SK-N-SH (cell line): ENCODE data around the gene PAEP. TPM values are rescaled to one million over a fixed set of nuclear protein-coding genes. Genes with fewer than 3 reads are reported as not detected.

Experiments used
- CTCF ChIA-PET: fragments of 300-600, 350-600 bp; formaldehyde crosslinking; extraction: SDS; loops from one replicate; lab custom pipeline; 2021; lab: Yijun Ruan, JAX
- POLR2A ChIA-PET: fragments of 350-600 bp; sonication (Branson Sonifier 250); formaldehyde crosslinking; extraction: SDS; loops from one replicate; lab custom pipeline; 2020; ENCODE audit warnings: antibody characterized with exemption, inconsistent platforms; lab: Yijun Ruan, JAX
- DNase-seq: peaks from one replicate; pipeline ENCODE4 v3.0.0; 2012
- H2AFZ ChIP-seq: fragments of 200-600 bp; sonication (generic); 2 replicates; pipeline ENCODE4 v1.8.1; 2016; ENCODE audit warnings: antibody characterized with exemption, mild to moderate bottlenecking, low read depth
- H3F3A ChIP-seq: fragments of 200-600 bp; sonication (generic); replicated peaks from 2 replicates; pipeline ENCODE3; 2016; ENCODE audit warnings: antibody characterized with exemption, mild to moderate bottlenecking; ENCODE audit not compliant: insufficient read depth
- H3K27ac ChIP-seq, 2 experiments: fragments of 200-500 bp in 1 of 2; fragments of 200-600 bp in 1 of 2; sonication (Bioruptor generic) in 1 of 2; sonication (generic), shearing (Covaris generic) in 1 of 2; 2 replicates each; pipeline versions ENCODE4 v1.5.1 to v1.6.1; 2014 to 2016; ENCODE audit warnings: low read depth in 2 of 2, inconsistent platforms in 1 of 2, low read length in 1 of 2, mild to moderate bottlenecking in 1 of 2, mixed read lengths in 1 of 2
- H3K27me3 ChIP-seq: fragments of 200-600 bp; sonication (generic), shearing (Covaris generic); 2 replicates; pipeline ENCODE4 v1.6.1; 2016; ENCODE audit warnings: mixed run types; ENCODE audit not compliant: insufficient read depth
- H3K36me3 ChIP-seq, 2 experiments: fragments of 200-500 bp in 1 of 2; fragments of 200-600 bp in 1 of 2; sonication (Bioruptor generic) in 1 of 2; sonication (generic) in 1 of 2; replicated peaks in 1 of 2; 2 replicates each; pipeline versions ENCODE3 to v1.5.1; 2014 to 2016; ENCODE audit warnings: low read length in 1 of 2, mild to moderate bottlenecking in 1 of 2; ENCODE audit not compliant: insufficient read depth in 2 of 2, control insufficient read depth in 1 of 2
- H3K4me1 ChIP-seq, 2 experiments: fragments of 200-500 bp in 1 of 2; fragments of 200-600 bp in 1 of 2; sonication (Bioruptor generic) in 1 of 2; sonication (generic), shearing (Covaris generic) in 1 of 2; 2 replicates each; pipeline versions ENCODE4 v1.5.1 to v1.6.1; 2014 to 2016; ENCODE audit warnings: low read depth in 1 of 2, low read length in 1 of 2, mixed run types in 1 of 2; ENCODE audit not compliant: insufficient read depth in 2 of 2, control insufficient read depth in 1 of 2
- H3K4me2 ChIP-seq: fragments of 200-600 bp; sonication (generic), shearing (Covaris generic); 2 replicates; pipeline ENCODE4 v1.6.1; 2017; ENCODE audit warnings: mixed run types
- H3K4me3 ChIP-seq, 2 experiments: fragments of 200-500 bp in 1 of 2; fragments of 200-600 bp in 1 of 2; sonication (Bioruptor generic) in 1 of 2; sonication (generic), shearing (Covaris generic) in 1 of 2; 2 replicates each; pipeline versions ENCODE4 v1.5.1 to v1.8.1; 2014 to 2016; ENCODE audit warnings: low read depth in 2 of 2, inconsistent platforms in 1 of 2, low read length in 1 of 2, mild to moderate bottlenecking in 1 of 2, mixed read lengths in 1 of 2, moderate library complexity in 1 of 2
- H3K79me2 ChIP-seq: fragments of 200-600 bp; sonication (generic); 2 replicates; pipeline ENCODE4 v1.8.1; 2017; ENCODE audit warnings: mild to moderate bottlenecking; ENCODE audit not compliant: insufficient read depth
- H3K9ac ChIP-seq: fragments of 200-600 bp; sonication (generic); 2 replicates; pipeline ENCODE4 v1.6.1; 2017; ENCODE audit warnings: mixed run types
- H3K9me2 ChIP-seq: fragments of 200-600 bp; sonication (generic); 2 replicates; pipeline ENCODE4 v1.6.1; 2017; ENCODE audit warnings: mixed run types
- H3K9me3 ChIP-seq: fragments of 200-600 bp; sonication (generic); 2 replicates; pipeline ENCODE4 v1.6.1; 2017; ENCODE audit warnings: mixed run types, mild to moderate bottlenecking, moderate library complexity
- H4K20me1 ChIP-seq: fragments of 200-600 bp; sonication (generic); 2 replicates; pipeline ENCODE4 v1.6.1; 2017; ENCODE audit warnings: mild to moderate bottlenecking, mixed run types; ENCODE audit not compliant: insufficient read depth
- EP300 ChIP-seq, 2 experiments: IDR thresholded peaks; 2 replicates each; pipeline versions ENCODE4 v1.4.0 to v1.6.1; 2012; ENCODE audit warnings: borderline replicate concordance in 1 of 2, low read depth in 1 of 2, low read length in 1 of 2
- FOSL2 ChIP-seq: IDR thresholded peaks from 2 replicates; pipeline ENCODE4 v1.4.0; 2012; ENCODE audit warnings: low read depth, mild to moderate bottlenecking, moderate library complexity, borderline replicate concordance
- FOXJ3 ChIP-seq: sonication (generic); formaldehyde crosslinking; IDR thresholded peaks from 2 replicates; pipeline ENCODE4 v1.5.1; 2020; ENCODE audit warnings: mild to moderate bottlenecking, missing genetic modification reagents
- GABPA ChIP-seq: IDR thresholded peaks from 2 replicates; pipeline ENCODE4 v1.4.0; 2012; ENCODE audit warnings: low read depth, mild to moderate bottlenecking
- GATA2 ChIP-seq: sonication (generic); formaldehyde crosslinking; IDR thresholded peaks from 2 replicates; pipeline ENCODE4 v1.5.0; 2020; ENCODE audit warnings: mild to moderate bottlenecking, missing genetic modification reagents
- JUND ChIP-seq: IDR thresholded peaks from 2 replicates; pipeline ENCODE4 v1.4.0; 2012
- NRF1 ChIP-seq: IDR thresholded peaks from 2 replicates; pipeline ENCODE4 v1.6.1; 2012; ENCODE audit warnings: low read depth, mild to moderate bottlenecking, low read length
- RAD21 ChIP-seq: IDR thresholded peaks from 2 replicates; pipeline ENCODE4 v1.6.1; 2012; ENCODE audit warnings: mild to moderate bottlenecking, low read length
- RCOR1 ChIP-seq: fragments of 150-350 bp; IDR thresholded peaks from 2 replicates; pipeline ENCODE4 v1.6.1; 2017; ENCODE audit warnings: antibody characterized with exemption, low read length
- SIN3A ChIP-seq: IDR thresholded peaks from 2 replicates; pipeline ENCODE4 v1.6.1; 2012; ENCODE audit warnings: low read depth, mild to moderate bottlenecking, low read length, moderate library complexity, borderline replicate concordance
- TAF1 ChIP-seq: IDR thresholded peaks from 2 replicates; pipeline ENCODE4 v1.6.1; 2012; ENCODE audit warnings: low read depth, mild to moderate bottlenecking, low read length, moderate library complexity, borderline replicate concordance
- TEAD4 ChIP-seq: IDR thresholded peaks from 2 replicates; pipeline ENCODE4 v1.4.0; 2012; ENCODE audit warnings: mild to moderate bottlenecking, borderline replicate concordance; ENCODE audit not compliant: insufficient read depth
- YY1 ChIP-seq: IDR thresholded peaks from 2 replicates; pipeline ENCODE4 v1.4.0; 2012; ENCODE audit warnings: low read depth, mild to moderate bottlenecking
- WGBS: methylation state at CpG from one replicate; pipeline ENCODE4 v1.1.6; 2017; ENCODE audit warnings: low lambda C conversion rate; 5-methylcytosine and 5-hydroxymethylcytosine counted together
- polyA plus RNA-seq, 3 experiments: library from polyadenylated mRNA; depleted of rRNA; stranded (reverse); fragments of >200 nt; gene quantifications; 2 replicates each; pipeline ENCODE4 v1.2.3, GENCODE V29; 2012
- TF ChIP-seq, protein P1 (sequence below): fragments of 200-600 bp; sonication (generic); IDR thresholded peaks from 2 replicates; pipeline ENCODE4 v1.6.1; 2017; ENCODE audit warnings: antibody characterized with exemption, mild to moderate bottlenecking, moderate library complexity
- TF ChIP-seq, protein P2 (sequence below): IDR thresholded peaks from 2 replicates; pipeline ENCODE4 v1.4.0; 2012; ENCODE audit warnings: low read depth, borderline replicate concordance
- TF ChIP-seq, protein P3 (sequence below): IDR thresholded peaks from 2 replicates; pipeline ENCODE4; 2012
- TF ChIP-seq, protein P4 (sequence below): IDR thresholded peaks from 2 replicates; pipeline ENCODE4 v1.4.0; 2012; ENCODE audit warnings: low read depth, borderline replicate concordance
- TF ChIP-seq, protein P5 (sequence below): IDR thresholded peaks from 2 replicates; pipeline ENCODE4 v1.4.0; 2012; ENCODE audit warnings: low read depth
- TF ChIP-seq, protein P6 (sequence below): fragments of 150-350 bp; IDR thresholded peaks from 2 replicates; pipeline ENCODE4 v1.6.1; 2016; ENCODE audit warnings: mild to moderate bottlenecking, low read depth, low read length
- TF ChIP-seq, protein P7 (sequence below): IDR thresholded peaks from 2 replicates; pipeline ENCODE4 v1.6.1; 2012; ENCODE audit warnings: mild to moderate bottlenecking, low read depth, low read length, moderate library complexity

PAEP gene
- polyA plus RNA-seq, 1 of the 3 experiments (the other 2 are of a cell fraction), result 0.08 TPM

DNA sequence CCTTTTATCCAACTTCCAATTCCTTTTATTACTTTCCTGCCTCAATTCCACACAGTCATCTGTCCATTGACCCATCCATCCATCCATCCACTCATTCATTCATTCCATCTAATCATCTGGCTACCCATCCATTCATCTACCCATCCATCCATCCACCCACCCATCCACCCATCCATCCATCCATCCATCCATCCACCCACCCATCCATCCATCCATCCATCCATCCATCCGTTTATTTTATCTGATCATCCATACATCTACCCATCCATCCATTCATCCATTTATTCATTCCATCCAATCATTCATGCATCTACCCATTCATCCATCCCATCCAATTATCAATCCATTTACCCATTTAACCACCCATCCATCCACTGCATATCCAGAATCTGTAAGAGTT lies 11.6 kb downstream of the PAEP start:
- CTCF ChIA-PET, result interaction anchor here (1.2 kb wide), 1 partner anchor 129 kb away, joined by 3 read pairs; the partner anchor contains the start of gene KCNT1
- no peak for DNase-seq
- no peak overlapping the region for H3K4me3 ChIP-seq
- WGBS, result 0% methylated on average over 1 of the region's 1 CpG
- no peaks in the 10 kb centered on the region for H3K79me2 ChIP-seq
- H4K20me1 ChIP-seq, result no peaks in the 10 kb centered on the region
- H3K9me3 ChIP-seq, result no peaks in the 10 kb centered on the region
- no peaks in the 10 kb centered on the region for H3K9me2 ChIP-seq
- POLR2A ChIA-PET, result no interaction called here
- no peak overlapping the region for H2AFZ ChIP-seq
- TF ChIP-seq, protein P1, sequence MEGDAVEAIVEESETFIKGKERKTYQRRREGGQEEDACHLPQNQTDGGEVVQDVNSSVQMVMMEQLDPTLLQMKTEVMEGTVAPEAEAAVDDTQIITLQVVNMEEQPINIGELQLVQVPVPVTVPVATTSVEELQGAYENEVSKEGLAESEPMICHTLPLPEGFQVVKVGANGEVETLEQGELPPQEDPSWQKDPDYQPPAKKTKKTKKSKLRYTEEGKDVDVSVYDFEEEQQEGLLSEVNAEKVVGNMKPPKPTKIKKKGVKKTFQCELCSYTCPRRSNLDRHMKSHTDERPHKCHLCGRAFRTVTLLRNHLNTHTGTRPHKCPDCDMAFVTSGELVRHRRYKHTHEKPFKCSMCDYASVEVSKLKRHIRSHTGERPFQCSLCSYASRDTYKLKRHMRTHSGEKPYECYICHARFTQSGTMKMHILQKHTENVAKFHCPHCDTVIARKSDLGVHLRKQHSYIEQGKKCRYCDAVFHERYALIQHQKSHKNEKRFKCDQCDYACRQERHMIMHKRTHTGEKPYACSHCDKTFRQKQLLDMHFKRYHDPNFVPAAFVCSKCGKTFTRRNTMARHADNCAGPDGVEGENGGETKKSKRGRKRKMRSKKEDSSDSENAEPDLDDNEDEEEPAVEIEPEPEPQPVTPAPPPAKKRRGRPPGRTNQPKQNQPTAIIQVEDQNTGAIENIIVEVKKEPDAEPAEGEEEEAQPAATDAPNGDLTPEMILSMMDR, result no peak
- TF ChIP-seq RCOR1 (no peak), GABPA (no peak), EP300 (IDR thresholded peaks at IDR 0.05; ENCODE audit: borderline replicate concordance in 1 of 2, low read depth in 1 of 2, low read length in 1 of 2) (no peak), SIN3A (no peak), NRF1 (no peak), GATA2 (CRISPR knock-in tag) (no peak), FOXJ3 (CRISPR knock-in tag) (no peak), TEAD4 (no peak), JUND (no peak), TAF1 (no peak), YY1 (no peak), FOSL2 (no peak), RAD21 (no peak)
- TF ChIP-seq, protein P2, sequence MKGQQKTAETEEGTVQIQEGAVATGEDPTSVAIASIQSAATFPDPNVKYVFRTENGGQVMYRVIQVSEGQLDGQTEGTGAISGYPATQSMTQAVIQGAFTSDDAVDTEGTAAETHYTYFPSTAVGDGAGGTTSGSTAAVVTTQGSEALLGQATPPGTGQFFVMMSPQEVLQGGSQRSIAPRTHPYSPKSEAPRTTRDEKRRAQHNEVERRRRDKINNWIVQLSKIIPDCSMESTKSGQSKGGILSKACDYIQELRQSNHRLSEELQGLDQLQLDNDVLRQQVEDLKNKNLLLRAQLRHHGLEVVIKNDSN, result no peak
- TF ChIP-seq, protein P3, sequence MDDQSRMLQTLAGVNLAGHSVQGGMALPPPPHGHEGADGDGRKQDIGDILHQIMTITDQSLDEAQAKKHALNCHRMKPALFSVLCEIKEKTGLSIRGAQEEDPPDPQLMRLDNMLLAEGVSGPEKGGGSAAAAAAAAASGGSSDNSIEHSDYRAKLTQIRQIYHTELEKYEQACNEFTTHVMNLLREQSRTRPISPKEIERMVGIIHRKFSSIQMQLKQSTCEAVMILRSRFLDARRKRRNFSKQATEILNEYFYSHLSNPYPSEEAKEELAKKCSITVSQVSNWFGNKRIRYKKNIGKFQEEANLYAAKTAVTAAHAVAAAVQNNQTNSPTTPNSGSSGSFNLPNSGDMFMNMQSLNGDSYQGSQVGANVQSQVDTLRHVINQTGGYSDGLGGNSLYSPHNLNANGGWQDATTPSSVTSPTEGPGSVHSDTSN, result no peak
- TF ChIP-seq, protein P4, sequence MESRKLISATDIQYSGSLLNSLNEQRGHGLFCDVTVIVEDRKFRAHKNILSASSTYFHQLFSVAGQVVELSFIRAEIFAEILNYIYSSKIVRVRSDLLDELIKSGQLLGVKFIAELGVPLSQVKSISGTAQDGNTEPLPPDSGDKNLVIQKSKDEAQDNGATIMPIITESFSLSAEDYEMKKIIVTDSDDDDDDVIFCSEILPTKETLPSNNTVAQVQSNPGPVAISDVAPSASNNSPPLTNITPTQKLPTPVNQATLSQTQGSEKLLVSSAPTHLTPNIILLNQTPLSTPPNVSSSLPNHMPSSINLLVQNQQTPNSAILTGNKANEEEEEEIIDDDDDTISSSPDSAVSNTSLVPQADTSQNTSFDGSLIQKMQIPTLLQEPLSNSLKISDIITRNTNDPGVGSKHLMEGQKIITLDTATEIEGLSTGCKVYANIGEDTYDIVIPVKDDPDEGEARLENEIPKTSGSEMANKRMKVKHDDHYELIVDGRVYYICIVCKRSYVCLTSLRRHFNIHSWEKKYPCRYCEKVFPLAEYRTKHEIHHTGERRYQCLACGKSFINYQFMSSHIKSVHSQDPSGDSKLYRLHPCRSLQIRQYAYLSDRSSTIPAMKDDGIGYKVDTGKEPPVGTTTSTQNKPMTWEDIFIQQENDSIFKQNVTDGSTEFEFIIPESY, result no peak
- TF ChIP-seq, protein P5, sequence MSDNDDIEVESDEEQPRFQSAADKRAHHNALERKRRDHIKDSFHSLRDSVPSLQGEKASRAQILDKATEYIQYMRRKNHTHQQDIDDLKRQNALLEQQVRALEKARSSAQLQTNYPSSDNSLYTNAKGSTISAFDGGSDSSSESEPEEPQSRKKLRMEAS, result no peak
- TF ChIP-seq, protein P6, sequence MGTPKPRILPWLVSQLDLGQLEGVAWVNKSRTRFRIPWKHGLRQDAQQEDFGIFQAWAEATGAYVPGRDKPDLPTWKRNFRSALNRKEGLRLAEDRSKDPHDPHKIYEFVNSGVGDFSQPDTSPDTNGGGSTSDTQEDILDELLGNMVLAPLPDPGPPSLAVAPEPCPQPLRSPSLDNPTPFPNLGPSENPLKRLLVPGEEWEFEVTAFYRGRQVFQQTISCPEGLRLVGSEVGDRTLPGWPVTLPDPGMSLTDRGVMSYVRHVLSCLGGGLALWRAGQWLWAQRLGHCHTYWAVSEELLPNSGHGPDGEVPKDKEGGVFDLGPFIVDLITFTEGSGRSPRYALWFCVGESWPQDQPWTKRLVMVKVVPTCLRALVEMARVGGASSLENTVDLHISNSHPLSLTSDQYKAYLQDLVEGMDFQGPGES, result no peak
- TF ChIP-seq, protein P7, sequence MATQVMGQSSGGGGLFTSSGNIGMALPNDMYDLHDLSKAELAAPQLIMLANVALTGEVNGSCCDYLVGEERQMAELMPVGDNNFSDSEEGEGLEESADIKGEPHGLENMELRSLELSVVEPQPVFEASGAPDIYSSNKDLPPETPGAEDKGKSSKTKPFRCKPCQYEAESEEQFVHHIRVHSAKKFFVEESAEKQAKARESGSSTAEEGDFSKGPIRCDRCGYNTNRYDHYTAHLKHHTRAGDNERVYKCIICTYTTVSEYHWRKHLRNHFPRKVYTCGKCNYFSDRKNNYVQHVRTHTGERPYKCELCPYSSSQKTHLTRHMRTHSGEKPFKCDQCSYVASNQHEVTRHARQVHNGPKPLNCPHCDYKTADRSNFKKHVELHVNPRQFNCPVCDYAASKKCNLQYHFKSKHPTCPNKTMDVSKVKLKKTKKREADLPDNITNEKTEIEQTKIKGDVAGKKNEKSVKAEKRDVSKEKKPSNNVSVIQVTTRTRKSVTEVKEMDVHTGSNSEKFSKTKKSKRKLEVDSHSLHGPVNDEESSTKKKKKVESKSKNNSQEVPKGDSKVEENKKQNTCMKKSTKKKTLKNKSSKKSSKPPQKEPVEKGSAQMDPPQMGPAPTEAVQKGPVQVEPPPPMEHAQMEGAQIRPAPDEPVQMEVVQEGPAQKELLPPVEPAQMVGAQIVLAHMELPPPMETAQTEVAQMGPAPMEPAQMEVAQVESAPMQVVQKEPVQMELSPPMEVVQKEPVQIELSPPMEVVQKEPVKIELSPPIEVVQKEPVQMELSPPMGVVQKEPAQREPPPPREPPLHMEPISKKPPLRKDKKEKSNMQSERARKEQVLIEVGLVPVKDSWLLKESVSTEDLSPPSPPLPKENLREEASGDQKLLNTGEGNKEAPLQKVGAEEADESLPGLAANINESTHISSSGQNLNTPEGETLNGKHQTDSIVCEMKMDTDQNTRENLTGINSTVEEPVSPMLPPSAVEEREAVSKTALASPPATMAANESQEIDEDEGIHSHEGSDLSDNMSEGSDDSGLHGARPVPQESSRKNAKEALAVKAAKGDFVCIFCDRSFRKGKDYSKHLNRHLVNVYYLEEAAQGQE, result no peak
- H3K4me2 ChIP-seq, result no peak overlapping the region
- no peaks in the 10 kb centered on the region for H3K27me3 ChIP-seq
- no peak overlapping the region for H3K27ac ChIP-seq
- H3K4me1 ChIP-seq, result no peaks in the 10 kb centered on the region
- H3K9ac ChIP-seq, result no peak overlapping the region
- no peaks in the 10 kb centered on the region for H3K36me3 ChIP-seq
- H3F3A ChIP-seq, result no peaks in the 10 kb centered on the region
